H1 (cell line): ENCODE measurements around the gene FAM149B1.

Experiments
- CREB1 ChIP-seq: IDR thresholded peaks from 2 replicates; pipeline ENCODE4 v1.6.1; 2012; ENCODE audit warnings: inconsistent platforms
- EGR1 ChIP-seq: IDR thresholded peaks from 2 replicates; pipeline ENCODE4 v1.6.1; 2011; ENCODE audit warnings: low read depth, low read length, borderline replicate concordance
- FOSL1 ChIP-seq: IDR thresholded peaks from 2 replicates; pipeline ENCODE4 v1.6.1; 2011; ENCODE audit warnings: mild to moderate bottlenecking, low read depth, low read length, moderate library complexity; ENCODE audit not compliant: insufficient read depth
- KDM4A ChIP-seq: IDR thresholded peaks from one replicate; pipeline ENCODE4 v1.7.1; 2012; ENCODE audit warnings: low read depth, mild to moderate bottlenecking, moderate library complexity, low read length, inconsistent platforms; ENCODE audit not compliant: severe bottlenecking
- PHF8 ChIP-seq: fragments of 200-600 bp; sonication (generic); conservative IDR thresholded peaks from 2 replicates; pipeline ENCODE4 v1.7.1; 2012; ENCODE audit warnings: low read depth, mild to moderate bottlenecking, inconsistent platforms, low read length, moderate library complexity
- POLR2A ChIP-seq, 2 experiments: IDR thresholded peaks; 1 replicate in 1 of 2; 2 replicates in 1 of 2; pipeline ENCODE4 v1.6.1; 2011; ENCODE audit warnings: low read depth in 2 of 2, low read length in 2 of 2, mild to moderate bottlenecking in 2 of 2; ENCODE audit errors: control extremely low read depth in 1 of 2
- POLR2AphosphoS5 ChIP-seq: IDR thresholded peaks from 2 replicates; pipeline ENCODE4 v1.6.1; 2011; ENCODE audit warnings: low read depth, low read length
- RNF2 ChIP-seq: fragments of 200-900, 300-1000 bp; sonication (generic); IDR thresholded peaks from 2 replicates; pipeline ENCODE4 v1.7.1; 2016; ENCODE audit warnings: borderline replicate concordance, low read depth, mild to moderate bottlenecking, antibody characterized with exemption, low read length; ENCODE audit not compliant: poor library complexity, severe bottlenecking; ENCODE audit errors: missing control alignments
- SIN3A ChIP-seq, 2 experiments: IDR thresholded peaks in 1 of 2; conservative IDR thresholded peaks in 1 of 2; 2 replicates each; pipeline ENCODE4 v1.6.1; 2011 to 2012; ENCODE audit warnings: low read length in 2 of 2, improper control_type of control experiment in 1 of 2, low read depth in 1 of 2, mild to moderate bottlenecking in 1 of 2
- SUZ12 ChIP-seq: fragments of 200-600 bp; sonication (generic); IDR thresholded peaks from 2 replicates; pipeline ENCODE4 v1.6.1; 2012; ENCODE audit warnings: mild to moderate bottlenecking, inconsistent platforms, low read length, moderate library complexity, mixed read lengths
- ZNF274 ChIP-seq: IDR thresholded peaks from 2 replicates; pipeline ENCODE4 v1.7.0; 2012; ENCODE audit warnings: low read length, borderline replicate concordance; ENCODE audit errors: extremely low read depth
- TF ChIP-seq, protein P1 (sequence below), 3 experiments: IDR thresholded peaks; 1 replicate in 2 of 3; 2 replicates in 1 of 3; pipeline versions ENCODE4 v1.5.1 to v1.6.1; 2011; ENCODE audit warnings: low read length in 3 of 3, mild to moderate bottlenecking in 3 of 3, inconsistent platforms in 2 of 3, low read depth in 1 of 3, moderate library complexity in 1 of 3; ENCODE audit not compliant: insufficient read depth in 1 of 3; ENCODE audit errors: control extremely low read depth in 1 of 3

DNA sequence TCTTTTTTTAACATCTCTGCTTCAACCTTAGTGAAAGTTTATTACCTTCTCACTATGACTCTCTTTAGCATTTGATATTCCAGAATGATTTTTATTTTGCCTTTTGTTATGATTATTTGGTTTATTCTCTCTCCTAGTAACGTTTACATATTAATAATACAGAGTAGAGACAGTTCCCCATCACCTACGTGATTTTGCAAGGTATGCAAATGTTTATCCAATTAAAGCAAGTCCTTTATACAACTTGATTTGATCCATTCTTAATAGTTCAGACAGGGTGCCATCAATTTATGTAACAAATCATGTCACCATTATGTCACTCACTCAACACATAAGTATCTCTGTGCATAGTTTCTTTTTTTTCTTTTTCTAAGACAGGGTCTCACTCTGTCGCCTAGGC is 26.3 kb upstream of the FAM149B1 start:
- no peak for TF ChIP-seq ZNF274
- no peak for TF ChIP-seq SIN3A (conservative IDR thresholded peaks at IDR 0.05 in 1 of 2, IDR thresholded peaks at IDR 0.05 in 1 of 2; ENCODE audit: low read depth in 1 of 2, low read length in 2 of 2)
- TF ChIP-seq SUZ12, result no peak
- TF ChIP-seq POLR2A (IDR thresholded peaks at IDR 0.05; ENCODE audit: control extremely low read depth in 1 of 2, low read depth in 2 of 2, low read length in 2 of 2), result no peak
- TF ChIP-seq, protein P1, sequence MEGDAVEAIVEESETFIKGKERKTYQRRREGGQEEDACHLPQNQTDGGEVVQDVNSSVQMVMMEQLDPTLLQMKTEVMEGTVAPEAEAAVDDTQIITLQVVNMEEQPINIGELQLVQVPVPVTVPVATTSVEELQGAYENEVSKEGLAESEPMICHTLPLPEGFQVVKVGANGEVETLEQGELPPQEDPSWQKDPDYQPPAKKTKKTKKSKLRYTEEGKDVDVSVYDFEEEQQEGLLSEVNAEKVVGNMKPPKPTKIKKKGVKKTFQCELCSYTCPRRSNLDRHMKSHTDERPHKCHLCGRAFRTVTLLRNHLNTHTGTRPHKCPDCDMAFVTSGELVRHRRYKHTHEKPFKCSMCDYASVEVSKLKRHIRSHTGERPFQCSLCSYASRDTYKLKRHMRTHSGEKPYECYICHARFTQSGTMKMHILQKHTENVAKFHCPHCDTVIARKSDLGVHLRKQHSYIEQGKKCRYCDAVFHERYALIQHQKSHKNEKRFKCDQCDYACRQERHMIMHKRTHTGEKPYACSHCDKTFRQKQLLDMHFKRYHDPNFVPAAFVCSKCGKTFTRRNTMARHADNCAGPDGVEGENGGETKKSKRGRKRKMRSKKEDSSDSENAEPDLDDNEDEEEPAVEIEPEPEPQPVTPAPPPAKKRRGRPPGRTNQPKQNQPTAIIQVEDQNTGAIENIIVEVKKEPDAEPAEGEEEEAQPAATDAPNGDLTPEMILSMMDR (IDR thresholded peaks at IDR 0.05; ENCODE audit: control extremely low read depth in 1 of 3, insufficient read depth in 1 of 3, low read depth in 1 of 3, low read length in 3 of 3), result no peak
- no peak for TF ChIP-seq FOSL1
- TF ChIP-seq POLR2AphosphoS5, result no peak
- no peak for TF ChIP-seq RNF2
- no peak for TF ChIP-seq CREB1
- no peak for TF ChIP-seq KDM4A
- no peak for TF ChIP-seq EGR1
- no peak for TF ChIP-seq PHF8
